KOPT-K1 (cell line): ENCODE measurements around the gene PSMG4.
A peak's percentile ranks its signal among the peaks of the same experiment; 100 is the strongest.

Source experiments
- H3K27ac ChIP-seq: fragments of 200-600 bp; sonication (generic); 2 replicates; pipeline ENCODE4 v1.5.1; 2016; ENCODE audit warnings: antibody characterized with exemption, mild to moderate bottlenecking, low read depth, low read length; ENCODE audit not compliant: poor library complexity, severe bottlenecking
- H3K36me3 ChIP-seq: fragments of 200-600 bp; sonication (generic); 2 replicates; pipeline ENCODE4 v1.5.1; 2017; ENCODE audit warnings: antibody characterized with exemption, mild to moderate bottlenecking, low read length, moderate library complexity; ENCODE audit not compliant: insufficient read depth
- H3K9me3 ChIP-seq: fragments of 200-600 bp; sonication (generic); 2 replicates; pipeline ENCODE4 v1.5.1; 2017; ENCODE audit warnings: antibody characterized with exemption, low read length, mild to moderate bottlenecking; ENCODE audit not compliant: insufficient read depth, poor library complexity, severe bottlenecking

PSMG4 gene

GRCh38 chr6:3258720-3259490 is at the start of gene PSMG4:
Gene PSMG4 (plus strand): TSS chr6:3258947. CDS start chr6:3259023, 76 bp downstream.
- Histone ChIP-seq H3K27ac (peak within 1 kb of the TSS; percentile 72), H3K9me3 (peaks cover 3% of the 10 kb centered on the region), H3K36me3 (peaks cover 30% of the 10 kb centered on the region)

- Histone ChIP-seq H3K36me3 (no peaks in the 10 kb centered on the region), H3K9me3 (peaks cover 4% of the 10 kb centered on the region), H3K27ac (no peak overlapping the region)
Observed at GRCh38 chr6:3209114-3210023, 49.4 kb upstream of the PSMG4 start.

- Histone ChIP-seq H3K9me3 (peaks cover 4% of the 10 kb centered on the region), H3K36me3 (no peaks in the 10 kb centered on the region), H3K27ac (no peak overlapping the region)
Observed at GRCh38 chr6:3210024-3210610, 48.6 kb upstream of the PSMG4 start.

- no peak overlapping the region for H3K27ac ChIP-seq
- H3K36me3 ChIP-seq = no peaks in the 10 kb centered on the region
- peaks cover 1% of the 10 kb centered on the region for H3K9me3 ChIP-seq
Observed at GRCh38 chr6:3211681-3212080, 47.1 kb upstream of the PSMG4 start.

- no peaks in the 10 kb centered on the region for H3K9me3 ChIP-seq
- no peak overlapping the region for H3K27ac ChIP-seq
- no peaks in the 10 kb centered on the region for H3K36me3 ChIP-seq
Observed at GRCh38 chr6:3212261-3212660, 46.5 kb upstream of the PSMG4 start.

GRCh38 chr6:3213334-3213695 is 45.4 kb upstream of the PSMG4 start:
- no peak overlapping the region for H3K27ac ChIP-seq
- no peaks in the 10 kb centered on the region for H3K9me3 ChIP-seq
- no peaks in the 10 kb centered on the region for H3K36me3 ChIP-seq

- H3K27ac ChIP-seq = no peak overlapping the region
- H3K9me3 ChIP-seq = no peaks in the 10 kb centered on the region
- no peaks in the 10 kb centered on the region for H3K36me3 ChIP-seq
Observed at GRCh38 chr6:3214898-3215297, 43.8 kb upstream of the PSMG4 start.

GRCh38 chr6:3217286-3217685 is 41.5 kb upstream of the PSMG4 start:
- Histone ChIP-seq H3K27ac (no peak overlapping the region), H3K9me3 (no peaks in the 10 kb centered on the region), H3K36me3 (no peaks in the 10 kb centered on the region)

GRCh38 chr6:3218266-3218665 is 40.5 kb upstream of the PSMG4 start:
- H3K36me3 ChIP-seq = no peaks in the 10 kb centered on the region
- no peaks in the 10 kb centered on the region for H3K9me3 ChIP-seq
- no peak overlapping the region for H3K27ac ChIP-seq

- H3K36me3 ChIP-seq = no peaks in the 10 kb centered on the region
- no peaks in the 10 kb centered on the region for H3K9me3 ChIP-seq
- no peak overlapping the region for H3K27ac ChIP-seq
Observed at GRCh38 chr6:3220366-3220765, 38.4 kb upstream of the PSMG4 start.

GRCh38 chr6:3221578-3221977 is 37.2 kb upstream of the PSMG4 start:
- Histone ChIP-seq H3K9me3 (no peaks in the 10 kb centered on the region), H3K36me3 (no peaks in the 10 kb centered on the region), H3K27ac (no peak overlapping the region)

- no peak overlapping the region for H3K27ac ChIP-seq
- H3K9me3 ChIP-seq = no peaks in the 10 kb centered on the region
- no peaks in the 10 kb centered on the region for H3K36me3 ChIP-seq
Observed at GRCh38 chr6:3222506-3223038, 36.2 kb upstream of the PSMG4 start.

- Histone ChIP-seq H3K36me3 (no peaks in the 10 kb centered on the region), H3K27ac (no peak overlapping the region), H3K9me3 (no peaks in the 10 kb centered on the region)
Observed at GRCh38 chr6:3226042-3226441, 32.7 kb upstream of the PSMG4 start.

- no peaks in the 10 kb centered on the region for H3K9me3 ChIP-seq
- H3K27ac ChIP-seq = no peak overlapping the region
- no peaks in the 10 kb centered on the region for H3K36me3 ChIP-seq
Observed at GRCh38 chr6:3226481-3227362, 32.0 kb upstream of the PSMG4 start.
